ENCODE results near the gene KCTD19.

The KCTD19 gene

DNA sequence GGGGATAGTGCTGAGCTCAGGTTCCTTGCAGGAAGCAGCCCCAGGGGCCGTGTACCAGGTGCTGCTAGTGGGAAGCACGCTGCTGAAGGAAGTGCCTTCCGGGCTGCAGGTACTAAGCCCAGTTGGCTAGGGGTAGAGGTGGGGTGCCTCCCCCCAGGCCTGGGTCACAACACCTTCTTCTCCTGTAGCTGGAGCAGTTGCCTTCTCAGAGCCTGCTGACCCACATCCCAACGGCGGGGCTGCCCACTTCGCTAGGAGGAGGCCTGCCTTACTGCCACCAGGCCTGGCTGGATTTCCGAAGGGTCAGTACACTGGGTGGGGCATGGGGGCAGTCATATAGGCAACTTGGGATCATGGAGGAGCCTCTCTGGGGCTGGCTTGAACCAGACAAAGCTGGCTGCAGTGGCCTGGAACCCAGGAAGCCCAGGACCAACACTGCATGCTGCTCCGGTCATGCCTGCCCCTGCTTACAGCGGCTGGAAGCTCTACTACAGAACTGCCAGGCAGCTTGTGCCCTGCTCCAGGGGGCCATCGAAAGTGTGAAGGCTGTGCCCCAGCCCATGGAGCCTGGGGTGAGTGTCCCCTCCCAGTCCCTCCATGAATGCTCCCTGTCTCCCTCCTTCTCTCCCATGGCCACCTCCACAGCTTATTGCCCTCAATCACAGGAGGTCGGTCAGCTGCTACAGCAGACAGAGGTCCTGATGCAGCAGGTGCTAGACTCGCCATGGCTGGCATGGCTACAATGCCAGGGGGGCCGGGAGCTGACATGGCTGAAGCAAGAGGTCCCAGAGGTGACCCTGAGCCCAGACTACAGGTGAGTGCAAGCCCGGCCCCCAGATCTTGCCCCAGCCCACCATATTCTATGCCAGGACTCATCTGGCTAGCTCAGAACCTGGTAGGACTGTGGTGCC, 44.8 kb downstream of the KCTD19 start:
- no peak for DNase-seq

GRCh38 chr16:67280090-67281015, 46.2 kb downstream of the KCTD19 start:
- DNase-seq: no peak

GRCh38 chr16:67279296-67280089, 47.0 kb downstream of the KCTD19 start, which contains the start of gene PLEKHG4:
PLEKHG4 (plus strand) TSS chr16:67279532; CDS start chr16:67280045, 513 bp downstream.
- no peak for DNase-seq

DNA sequence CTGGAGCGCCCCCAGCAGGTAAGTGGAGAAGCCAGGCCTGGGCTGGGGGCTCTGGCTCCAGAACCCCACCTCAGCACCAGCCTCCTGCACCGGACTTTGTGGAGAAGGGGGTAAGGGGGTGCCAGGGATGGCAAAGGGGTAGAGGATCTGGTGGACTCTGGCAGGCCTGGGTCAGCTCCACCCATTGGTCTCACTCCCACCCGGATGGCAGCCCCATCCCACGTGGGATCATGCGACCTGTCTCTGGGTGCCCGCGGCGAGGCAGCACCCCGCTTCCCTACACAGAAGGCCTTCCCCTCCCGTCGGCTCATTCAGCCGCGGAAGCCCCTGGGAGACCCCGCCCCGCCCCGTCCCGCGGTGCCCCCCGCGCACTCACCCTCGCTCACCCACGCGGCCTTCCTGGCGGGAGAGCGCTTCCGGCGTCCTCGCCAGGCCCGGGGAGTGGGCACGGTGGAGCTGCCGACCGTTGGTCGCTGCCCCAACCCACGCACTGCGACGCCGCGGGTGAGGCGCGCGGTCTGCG, 47.7 kb downstream of the KCTD19 start:
- DNase-seq: no peak

DNA sequence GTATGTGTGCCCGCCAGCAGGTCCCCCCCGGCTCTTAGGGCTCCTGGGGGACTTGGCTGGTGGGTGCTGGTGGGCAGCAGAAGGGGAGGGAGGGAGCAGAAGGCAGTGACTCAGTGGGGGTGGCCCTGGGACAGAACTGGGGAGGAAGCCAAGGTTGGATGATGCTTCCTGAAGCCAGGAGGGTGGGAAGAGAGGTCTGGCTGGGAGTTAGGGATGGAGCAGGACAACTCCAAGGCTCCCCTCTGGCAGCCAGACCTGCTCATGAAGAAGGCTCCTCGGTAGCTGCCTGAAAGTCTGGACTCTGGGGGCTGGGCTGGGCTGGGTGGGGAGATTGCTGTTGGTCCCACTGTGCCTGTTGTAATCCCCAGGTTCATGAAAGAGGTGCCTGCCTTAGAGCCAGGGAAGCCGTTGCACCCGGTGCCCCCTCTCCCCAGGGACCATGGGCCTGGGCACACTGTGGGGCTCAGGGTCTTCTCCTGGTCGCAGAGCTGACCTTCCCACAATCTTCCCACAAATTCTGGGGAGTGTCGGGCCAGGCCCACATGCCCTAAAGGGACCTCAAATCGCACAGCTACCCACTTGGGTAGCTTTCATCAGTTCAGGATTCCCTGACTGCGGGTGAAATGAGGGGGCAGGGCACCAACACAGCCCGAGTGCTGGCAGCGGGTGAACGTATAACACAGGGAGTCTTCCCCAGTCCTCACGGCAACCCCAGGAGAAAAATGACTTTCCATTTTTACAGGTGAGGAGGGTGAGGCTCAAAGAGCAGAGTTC, 48.4 kb downstream of the KCTD19 start:
- no peak for DNase-seq

DNA sequence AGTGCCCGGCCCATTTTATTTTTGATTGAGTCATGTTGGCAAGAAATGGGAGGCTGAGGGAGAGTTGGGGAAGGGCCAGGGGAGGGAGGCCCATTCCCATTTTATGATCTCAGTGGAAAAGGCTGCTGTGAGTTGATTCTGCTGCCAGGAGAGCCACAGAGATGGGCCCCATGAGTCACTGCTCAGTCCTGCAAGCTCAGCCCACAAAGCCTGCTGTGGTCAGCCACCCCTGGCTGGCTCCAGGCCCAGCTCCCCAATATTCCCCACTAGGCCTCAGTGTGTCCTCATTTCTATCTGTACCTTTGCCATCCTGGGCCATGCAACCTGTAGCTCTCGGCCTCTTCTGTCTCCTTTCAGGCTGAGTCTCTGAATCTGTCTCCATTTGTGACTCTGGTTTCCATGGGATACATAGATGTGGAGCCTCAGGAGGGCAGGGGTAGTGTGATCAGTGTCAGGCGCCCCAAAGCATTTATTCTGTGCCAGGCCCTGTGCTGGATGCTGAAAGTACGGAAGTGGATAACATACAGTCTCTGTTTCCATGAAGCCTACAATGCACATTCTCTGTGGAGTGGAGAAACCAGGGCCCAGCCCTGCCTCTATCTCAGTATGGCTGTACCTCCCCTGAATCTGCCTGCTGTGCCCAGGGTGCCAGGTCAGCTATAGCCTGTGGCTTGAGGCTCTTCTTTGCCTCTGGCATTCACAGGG, 49.1 kb downstream of the KCTD19 start:
- no peak for DNase-seq

DNA sequence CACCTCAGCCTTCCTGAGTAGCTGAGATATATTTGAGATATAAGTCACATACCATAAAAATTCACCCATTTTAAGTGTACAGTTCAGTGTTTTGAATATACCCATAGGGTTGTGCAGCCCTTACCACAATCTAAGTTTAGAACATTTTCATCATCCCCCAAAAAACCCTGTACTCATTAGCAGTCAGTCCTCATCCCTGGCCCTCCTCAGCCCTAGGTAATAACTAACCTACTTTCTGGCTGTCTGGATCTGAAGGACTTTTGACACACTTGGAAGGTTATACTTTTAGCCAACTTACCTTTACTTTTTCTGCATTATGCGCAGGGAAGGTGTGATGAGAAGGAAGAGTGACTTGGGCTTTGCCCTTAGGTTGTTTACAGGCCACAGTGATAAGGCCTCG, 51.2 kb downstream of the KCTD19 start:
- DNase-seq: no peak

- DNase-seq: no peak
These were observed 55.1 kb downstream of the KCTD19 start for GRCh38 chr16:67271446-67271845.

DNA sequence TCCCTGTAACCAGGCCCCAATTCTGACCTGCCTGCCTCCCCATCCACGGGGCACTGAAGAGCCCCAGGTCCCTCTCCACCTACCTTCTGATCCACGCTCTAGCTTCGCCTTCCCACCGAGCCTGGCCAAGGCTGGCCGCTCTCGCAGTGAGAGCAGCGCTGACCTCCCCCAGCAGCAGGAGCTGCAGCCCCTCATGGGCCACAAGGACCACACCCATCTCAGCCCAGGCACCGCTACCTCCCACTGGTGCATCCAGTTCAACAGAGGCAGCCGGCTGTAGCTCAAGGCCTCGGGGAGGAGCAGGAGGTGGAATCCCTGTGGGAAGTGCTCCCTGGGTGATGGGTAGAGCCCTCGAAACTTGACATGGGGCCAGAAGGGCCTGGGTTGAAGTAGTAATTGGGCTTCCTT, 55.6 kb downstream of the KCTD19 start:
- DNase-seq: no peak

- no peak for DNase-seq
These were observed 56.8 kb downstream of the KCTD19 start for GRCh38 chr16:67269766-67270165.

- no peak for DNase-seq
These were observed 58.4 kb downstream of the KCTD19 start for GRCh38 chr16:67268136-67268579.

DNA sequence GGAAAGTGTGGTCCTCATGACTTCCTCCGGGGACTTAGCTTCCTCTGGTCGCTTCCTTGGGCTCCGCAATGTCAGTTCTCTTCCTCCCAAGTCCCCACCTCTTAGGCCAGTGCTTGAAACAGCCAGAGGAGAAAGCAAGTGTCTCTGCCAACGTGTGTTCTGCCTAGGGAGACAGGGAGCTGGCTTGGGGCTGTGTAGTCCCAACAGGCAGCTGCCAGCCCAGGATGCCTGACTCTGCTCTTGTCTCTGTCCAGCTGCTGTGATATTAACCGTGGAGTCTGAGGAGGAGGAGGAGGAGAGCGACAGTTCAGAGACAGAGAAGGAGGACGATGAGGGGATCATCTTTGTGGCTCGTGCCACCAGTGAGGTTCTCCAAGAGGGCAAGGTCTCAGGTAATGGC, 60.7 kb downstream of the KCTD19 start:
- no peak for DNase-seq

DNA sequence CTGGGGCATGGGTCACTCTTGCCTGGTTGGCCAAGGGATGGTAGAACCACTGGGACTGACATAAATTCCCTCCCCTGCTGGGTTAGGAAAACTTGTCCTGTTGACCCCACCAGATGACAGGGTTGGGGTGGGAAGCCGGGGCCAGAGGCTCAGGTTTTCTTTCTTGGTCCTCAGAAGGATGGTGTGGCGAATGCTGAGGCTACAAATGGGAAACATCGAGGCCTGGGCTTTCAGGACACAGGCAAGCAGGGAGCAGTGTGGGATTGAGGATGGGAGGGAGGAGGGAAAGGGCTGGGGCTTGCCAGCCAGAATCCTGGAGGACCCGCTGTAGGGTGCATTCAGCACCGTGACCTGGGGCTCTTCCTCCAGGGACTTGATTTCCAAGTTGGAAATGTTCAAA, 61.7 kb downstream of the KCTD19 start:
- no peak for DNase-seq

DNA sequence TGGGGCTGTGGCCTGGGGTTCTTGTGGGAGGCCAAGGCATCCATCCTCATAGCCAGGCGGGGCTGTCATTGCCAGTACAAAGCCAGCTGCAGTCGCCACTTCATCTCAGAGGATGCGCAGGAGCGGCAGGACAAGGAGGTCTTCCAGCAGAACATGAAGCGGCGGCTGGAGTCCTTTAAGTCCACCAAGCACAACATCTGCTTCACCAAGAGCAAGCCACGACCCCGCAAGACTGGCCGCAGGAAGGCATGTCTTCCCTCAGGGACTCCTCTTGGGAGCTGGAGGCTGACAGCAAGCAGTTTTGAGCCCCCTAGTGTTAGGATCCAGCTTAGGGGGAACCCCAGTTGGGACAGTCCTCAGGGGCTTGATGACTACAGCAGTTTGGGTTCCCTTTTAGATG, 62.3 kb downstream of the KCTD19 start:
- DNase-seq: no peak

GRCh38 chr16:67263201-67263600, 63.3 kb downstream of the KCTD19 start:
- no peak for DNase-seq

DNA sequence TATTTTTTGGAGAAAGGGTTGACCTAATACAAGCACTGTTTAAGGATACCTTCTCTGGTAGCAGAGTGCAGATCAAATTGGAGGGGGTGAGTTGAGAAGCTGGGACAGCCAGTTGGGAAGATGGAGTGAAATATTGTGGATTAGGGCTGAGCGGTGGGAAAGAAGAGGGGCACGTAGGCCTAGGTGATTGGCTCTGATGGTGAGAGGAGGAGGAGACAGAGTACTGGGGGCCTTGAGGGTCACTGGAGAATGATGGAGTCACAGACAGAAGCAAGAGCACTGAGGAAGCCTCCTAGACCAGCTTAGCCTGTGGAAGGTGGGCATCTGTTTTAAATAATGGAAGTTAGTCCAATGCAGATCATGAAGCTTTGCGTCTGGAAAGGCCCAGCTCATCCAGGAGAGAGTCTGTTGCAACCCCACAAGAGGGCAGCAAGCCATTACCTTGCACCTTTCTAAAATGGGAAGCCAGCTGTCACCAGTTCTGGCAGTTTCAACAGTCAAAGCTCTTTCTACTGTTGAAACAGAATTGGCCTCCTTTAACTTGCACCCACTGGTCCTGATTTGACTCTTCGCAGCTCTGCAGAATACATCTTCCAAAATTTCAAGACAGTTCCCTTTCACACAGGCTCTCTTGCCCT, 66.0 kb downstream of the KCTD19 start:
- DNase-seq: peak; percentile 25

DNA sequence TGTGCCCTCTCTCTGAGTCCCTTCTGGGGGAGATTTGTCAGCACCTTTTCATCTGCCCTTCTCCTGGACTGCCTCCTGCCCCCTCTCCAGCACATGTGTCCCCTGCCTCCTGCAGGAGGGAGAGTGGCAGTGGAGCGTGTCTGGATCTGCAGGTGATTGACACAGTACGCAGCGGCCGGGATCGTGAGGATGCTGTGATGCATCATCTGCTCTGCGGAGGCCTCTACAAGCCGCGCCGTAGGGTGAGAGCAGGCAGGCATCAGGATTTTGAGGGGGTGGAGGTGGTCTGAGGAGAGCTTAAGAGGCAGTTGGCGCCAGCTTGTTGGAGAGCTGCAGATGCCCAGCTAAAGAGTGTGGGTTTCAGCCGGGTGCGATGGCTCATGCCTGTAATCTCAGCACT, 66.8 kb downstream of the KCTD19 start:
- peak; percentile 80 for DNase-seq

DNA sequence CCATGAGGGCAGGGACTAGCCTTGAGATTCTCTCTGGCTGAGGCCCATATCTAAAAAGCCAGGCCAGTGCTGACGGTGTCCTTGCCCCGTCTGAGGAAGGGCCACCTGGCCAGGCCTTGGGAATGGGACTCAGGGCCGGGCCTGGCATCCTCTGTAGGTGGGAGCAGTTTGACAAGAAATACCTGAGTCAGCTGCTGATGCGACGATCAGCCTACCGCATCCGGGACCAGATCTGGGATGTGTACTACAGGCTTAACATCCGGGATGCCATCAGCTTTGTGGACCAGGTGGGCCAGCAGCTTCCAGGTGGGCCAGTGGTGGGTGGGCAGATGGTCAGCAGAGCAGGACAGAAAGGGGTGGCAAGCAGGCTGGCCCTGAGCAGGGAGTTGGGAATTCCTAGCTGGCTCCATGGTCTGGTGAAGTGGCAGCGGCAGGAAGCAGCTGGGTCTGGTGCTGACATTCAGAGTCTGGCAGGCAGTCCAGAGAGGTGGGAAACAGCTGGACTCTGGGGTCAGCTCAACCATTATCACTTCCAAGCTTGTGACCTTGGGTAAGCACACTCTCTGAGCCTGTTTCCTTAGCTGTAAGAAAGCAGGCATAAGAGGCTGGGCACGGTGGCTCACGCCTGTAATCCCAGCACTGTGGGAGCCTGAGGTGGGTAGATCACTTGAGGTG, 68.2 kb downstream of the KCTD19 start:
- no peak for DNase-seq

GRCh38 chr16:67257486-67258160, 68.9 kb downstream of the KCTD19 start:
- no peak for DNase-seq

Measured in NCI-H524 treated with DMSO at 0.1 percent for 48 hours (cell line).